Erythroblast (primary cell): ENCODE results near the gene PLA2G2E.

ENCODE experiments used
- GATA1 ChIP-seq: IDR thresholded peaks from 2 replicates; pipeline ENCODE4 v1.6.1; 2011; ENCODE audit warnings: low read depth, mild to moderate bottlenecking, control low read depth, low read length, moderate library complexity
- POLR2A ChIP-seq: IDR thresholded peaks from 2 replicates; pipeline ENCODE4 v1.6.1; 2011; ENCODE audit warnings: mild to moderate bottlenecking, low read length

DNA sequence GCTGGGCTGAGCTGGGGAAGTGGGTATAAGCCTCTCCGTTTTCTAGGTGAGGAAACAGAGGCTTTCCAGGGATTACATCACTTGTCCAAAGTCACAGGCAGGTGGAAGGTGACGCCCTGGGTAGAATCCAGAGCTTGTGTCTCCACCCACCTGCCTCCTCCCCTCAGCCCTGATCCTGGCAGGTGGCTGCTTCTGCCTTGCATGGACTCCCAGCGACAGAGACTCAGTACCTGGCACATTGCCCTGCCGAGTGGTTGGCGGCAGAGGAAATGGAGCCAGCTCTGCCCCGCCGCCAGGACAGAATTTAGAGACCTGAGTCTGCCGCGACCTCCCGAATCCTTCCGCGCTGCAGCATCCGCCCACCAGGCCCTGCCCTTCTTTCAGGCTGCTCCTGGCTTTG lies 2.1 kb downstream of the PLA2G2E start:
- TF ChIP-seq POLR2A (no peak), GATA1 (no peak)
